ENCODE data around the gene TTC28.

- no peak for TF ChIP-seq CTCF (IDR thresholded peaks at IDR 0.05)
- no peak for TF ChIP-seq POLR2A (IDR thresholded peaks at IDR 0.05)
Observed at GRCh38 chr22:27970596-27971220, 708.9 kb downstream of the TTC28 start.
